AG09319 (cell line): Measurements from ENCODE around the gene BCAS3.

Source experiments
- DNase-seq: peaks from one replicate; pipeline ENCODE4 v3.0.0-alpha.2; 2010; ENCODE audit warnings: low read depth; ENCODE audit errors: extremely low read depth
- TF ChIP-seq, protein P1 (sequence below): IDR thresholded peaks from 2 replicates; pipeline ENCODE4 v1.5.1; 2011; ENCODE audit warnings: low read depth, mild to moderate bottlenecking, inconsistent platforms, low read length, moderate library complexity

The BCAS3 gene

DNA sequence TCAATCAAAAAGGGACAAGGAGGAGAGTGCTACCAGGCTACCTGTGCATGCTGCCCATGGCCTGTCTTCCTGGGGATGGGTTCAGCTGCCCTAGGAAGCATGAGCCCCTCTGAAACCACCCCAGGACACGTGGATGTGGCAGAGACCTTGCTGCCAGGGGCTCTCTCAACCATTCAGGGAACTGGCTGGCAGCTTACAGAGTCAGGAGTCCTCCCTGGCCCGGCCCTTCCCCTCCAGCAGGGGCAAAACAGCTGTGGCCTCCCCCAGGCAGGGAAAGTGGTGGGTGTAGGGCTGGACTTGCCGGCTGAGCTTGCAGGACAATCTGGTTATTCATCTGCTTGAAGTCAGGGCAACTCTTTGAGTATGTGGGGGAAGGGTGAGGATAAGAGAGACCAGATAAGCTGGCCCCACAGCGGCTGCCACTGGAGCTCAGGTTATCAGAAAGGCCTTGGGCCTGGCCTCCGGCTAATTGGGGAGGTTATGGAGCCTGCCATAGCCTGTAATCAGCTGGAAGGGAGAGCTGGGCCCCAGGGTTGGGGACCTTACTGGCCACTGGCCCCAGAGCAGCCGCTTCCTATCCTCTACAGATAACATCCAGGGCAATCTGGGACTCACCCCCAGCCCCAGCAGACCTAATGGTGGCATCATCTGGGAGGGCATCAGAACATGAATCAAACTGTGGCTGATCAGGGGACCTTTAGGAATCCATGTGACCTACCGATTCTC, 716.4 kb downstream of the BCAS3 start:
- DNase-seq, result no peak
- TF ChIP-seq, protein P1, sequence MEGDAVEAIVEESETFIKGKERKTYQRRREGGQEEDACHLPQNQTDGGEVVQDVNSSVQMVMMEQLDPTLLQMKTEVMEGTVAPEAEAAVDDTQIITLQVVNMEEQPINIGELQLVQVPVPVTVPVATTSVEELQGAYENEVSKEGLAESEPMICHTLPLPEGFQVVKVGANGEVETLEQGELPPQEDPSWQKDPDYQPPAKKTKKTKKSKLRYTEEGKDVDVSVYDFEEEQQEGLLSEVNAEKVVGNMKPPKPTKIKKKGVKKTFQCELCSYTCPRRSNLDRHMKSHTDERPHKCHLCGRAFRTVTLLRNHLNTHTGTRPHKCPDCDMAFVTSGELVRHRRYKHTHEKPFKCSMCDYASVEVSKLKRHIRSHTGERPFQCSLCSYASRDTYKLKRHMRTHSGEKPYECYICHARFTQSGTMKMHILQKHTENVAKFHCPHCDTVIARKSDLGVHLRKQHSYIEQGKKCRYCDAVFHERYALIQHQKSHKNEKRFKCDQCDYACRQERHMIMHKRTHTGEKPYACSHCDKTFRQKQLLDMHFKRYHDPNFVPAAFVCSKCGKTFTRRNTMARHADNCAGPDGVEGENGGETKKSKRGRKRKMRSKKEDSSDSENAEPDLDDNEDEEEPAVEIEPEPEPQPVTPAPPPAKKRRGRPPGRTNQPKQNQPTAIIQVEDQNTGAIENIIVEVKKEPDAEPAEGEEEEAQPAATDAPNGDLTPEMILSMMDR, result no peak

DNA sequence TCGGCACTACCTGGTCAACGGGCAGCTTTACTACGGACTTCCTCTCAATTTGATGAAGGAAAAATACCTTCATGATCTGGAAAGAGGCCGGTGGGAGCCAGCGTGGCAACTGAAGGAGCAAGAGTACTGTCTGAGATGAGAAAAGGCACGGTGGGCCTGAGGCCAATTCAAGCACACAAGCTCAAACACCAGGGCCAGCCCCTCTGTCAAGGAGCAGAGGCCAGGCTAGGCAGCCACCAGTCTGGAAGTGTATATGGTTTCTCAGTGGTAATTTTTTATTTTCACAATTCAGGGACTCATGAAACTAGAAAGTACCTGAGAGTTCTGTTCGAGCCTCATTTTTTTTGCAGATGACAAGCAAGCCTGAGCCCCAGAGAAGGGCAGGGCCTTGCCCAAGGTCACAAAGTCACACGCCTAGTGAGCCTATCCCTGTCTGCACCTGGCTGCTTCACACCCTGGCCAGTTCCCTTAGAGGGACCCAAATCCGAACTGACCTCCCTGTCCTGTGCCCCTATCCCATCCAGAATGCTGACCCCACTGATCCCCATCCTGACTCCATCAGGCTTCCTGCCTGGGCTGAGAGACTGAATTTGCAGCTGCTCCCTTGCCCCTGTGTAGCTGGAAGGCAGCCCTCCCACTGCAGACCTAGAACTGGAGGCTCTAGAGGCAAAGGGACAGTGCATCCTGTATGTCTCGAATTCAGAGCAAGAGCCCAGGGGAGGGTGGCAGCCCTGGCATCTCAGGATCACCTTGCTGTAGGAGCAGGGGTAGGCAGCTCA, 717.2 kb downstream of the BCAS3 start:
- TF ChIP-seq, protein P1, result no peak
- no peak for DNase-seq

DNA sequence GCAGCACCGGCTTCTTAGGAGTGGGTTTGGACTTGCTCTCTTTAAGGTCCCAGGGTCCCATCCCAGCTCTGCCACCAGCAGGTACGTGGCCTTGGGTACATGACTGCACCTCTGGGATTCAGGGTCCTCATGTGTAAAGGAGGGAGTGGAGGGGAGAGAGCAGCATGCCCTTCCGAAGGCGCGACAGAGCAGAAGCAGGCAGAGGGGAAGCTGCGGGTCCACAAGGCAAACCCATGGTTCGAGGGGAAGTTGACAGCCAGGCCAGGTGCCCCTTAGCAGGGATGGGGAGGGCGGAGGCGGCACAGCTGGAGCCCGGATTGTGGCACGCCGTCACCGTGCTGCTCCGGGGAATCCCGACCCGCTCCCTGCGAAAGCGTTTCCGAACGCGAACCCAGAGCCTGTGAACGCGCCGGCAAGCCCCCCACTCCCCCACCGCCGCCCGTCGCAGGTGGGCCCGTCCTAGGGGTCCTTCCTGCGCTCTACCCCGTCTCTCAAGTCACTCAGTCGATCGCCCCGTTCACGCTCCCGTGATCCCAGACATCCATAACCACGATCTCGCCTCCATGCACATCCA, 717.8 kb downstream of the BCAS3 start:
- no peak for DNase-seq
- TF ChIP-seq, protein P1, result no peak

DNA sequence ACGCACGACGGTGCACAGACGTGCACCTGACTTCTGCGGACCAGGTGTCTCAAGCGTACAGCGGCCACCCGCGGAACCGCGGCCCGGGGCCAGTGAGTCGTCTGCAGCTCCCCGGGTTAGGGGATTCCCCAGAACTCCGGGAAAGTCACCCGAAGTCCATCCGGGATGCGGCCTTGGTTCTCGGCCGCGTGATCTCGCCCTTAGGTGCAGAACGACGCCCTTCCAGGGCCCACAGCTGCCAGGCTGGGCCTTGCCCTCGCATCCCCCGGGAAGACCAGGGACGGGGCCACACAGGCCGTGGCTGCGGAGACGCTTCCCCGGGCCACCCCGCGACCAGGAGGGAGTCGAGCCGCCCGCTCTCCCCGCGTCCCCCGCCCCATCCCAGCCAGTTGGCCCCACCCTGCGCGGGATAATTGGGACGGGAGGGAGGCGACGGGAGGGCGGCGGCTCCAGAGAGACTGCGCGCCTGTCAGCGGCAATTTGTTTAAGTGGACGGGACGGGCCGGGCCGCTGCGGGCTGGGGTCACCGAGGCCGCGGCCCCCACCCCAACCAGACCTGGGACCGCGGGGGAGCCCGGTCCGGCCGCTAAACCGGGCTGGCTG, 718.4 kb downstream of the BCAS3 start:
- DNase-seq, result no peak
- TF ChIP-seq, protein P1, result no peak

DNA sequence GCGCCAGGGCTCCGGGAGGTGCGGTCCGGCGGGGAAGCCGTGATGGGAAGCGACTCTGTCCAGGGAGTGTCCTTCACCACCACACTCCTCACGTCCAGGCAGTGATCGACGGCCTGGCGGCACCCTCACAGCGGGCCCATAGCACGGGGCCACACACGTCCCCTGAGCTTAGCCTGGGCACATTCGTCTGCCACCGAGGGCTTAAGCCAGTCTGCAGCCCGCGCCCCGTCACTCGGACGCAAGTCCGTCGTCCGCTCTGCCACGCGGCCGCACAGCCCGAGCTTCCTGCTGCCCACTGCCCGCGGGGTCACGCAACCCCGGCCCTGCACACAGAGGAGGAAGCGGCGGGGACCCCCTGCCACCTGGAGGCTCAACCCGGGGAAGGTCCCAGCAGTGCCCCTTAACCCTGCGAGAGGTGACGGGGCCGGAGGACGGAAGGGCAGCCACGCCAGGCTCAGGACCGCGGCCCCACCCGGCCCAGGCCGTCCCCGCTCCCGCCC, 719.0 kb downstream of the BCAS3 start:
- DNase-seq, result no peak
- TF ChIP-seq, protein P1, result no peak

DNA sequence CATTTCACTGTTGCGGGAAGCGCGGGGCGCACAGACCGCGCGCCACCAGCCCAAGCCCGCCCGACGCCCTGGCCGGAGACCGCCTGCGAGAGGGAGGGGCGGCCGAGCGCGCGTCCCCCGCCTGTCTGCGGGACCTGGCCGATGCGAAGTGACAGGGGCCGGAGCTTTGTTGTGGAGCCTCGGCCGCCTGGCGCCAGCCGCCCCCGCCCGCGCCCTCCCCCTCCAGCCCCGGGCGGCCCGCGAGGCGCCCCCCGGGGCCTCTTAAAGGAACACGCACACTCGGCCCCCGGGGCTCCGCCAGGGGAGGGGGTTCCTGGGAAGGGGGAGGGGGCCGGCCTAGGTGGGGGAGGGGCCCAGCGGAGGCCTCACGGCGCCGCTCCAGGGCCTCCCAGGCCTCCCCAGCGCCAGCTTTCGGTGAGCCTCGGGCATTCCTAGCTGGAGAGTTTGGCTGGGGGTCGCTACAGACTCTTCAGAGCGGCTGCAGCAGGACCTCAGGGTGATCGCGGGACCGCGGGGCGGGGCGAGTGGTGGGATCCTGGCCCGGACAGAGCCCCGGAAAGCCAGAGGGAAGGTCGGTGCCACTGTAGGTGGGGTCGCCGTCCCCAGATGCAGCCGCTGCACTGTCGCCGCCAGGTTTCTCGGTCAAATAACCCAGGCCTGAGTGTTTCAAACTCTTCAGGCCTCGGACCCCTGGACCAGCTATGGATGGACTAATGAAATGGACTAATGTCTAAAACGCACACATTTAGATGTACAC, 719.6 kb downstream of the BCAS3 start:
- TF ChIP-seq, protein P1, result peak; percentile 37
- no peak for DNase-seq
